GM18951 (cell line): ENCODE measurements around the gene SMIM22.

ENCODE experiments used
- POLR2A ChIP-seq: IDR thresholded peaks from 4 replicates; pipeline ENCODE4 v1.6.1; 2011; ENCODE audit warnings: mild to moderate bottlenecking; ENCODE audit not compliant: insufficient read length, insufficient read depth; ENCODE audit errors: extremely low read depth
- in situ Hi-C: fragments of 300-500 bp; cut with MboI; formaldehyde crosslinking; loops from one replicate; pipeline ENCODE4 v1.12.0; 2022; ENCODE audit warnings: low sequenced_read_pairs, mixed read lengths, inconsistent platforms; ENCODE audit not compliant: unreplicated experiment

SMIM22 gene

DNA sequence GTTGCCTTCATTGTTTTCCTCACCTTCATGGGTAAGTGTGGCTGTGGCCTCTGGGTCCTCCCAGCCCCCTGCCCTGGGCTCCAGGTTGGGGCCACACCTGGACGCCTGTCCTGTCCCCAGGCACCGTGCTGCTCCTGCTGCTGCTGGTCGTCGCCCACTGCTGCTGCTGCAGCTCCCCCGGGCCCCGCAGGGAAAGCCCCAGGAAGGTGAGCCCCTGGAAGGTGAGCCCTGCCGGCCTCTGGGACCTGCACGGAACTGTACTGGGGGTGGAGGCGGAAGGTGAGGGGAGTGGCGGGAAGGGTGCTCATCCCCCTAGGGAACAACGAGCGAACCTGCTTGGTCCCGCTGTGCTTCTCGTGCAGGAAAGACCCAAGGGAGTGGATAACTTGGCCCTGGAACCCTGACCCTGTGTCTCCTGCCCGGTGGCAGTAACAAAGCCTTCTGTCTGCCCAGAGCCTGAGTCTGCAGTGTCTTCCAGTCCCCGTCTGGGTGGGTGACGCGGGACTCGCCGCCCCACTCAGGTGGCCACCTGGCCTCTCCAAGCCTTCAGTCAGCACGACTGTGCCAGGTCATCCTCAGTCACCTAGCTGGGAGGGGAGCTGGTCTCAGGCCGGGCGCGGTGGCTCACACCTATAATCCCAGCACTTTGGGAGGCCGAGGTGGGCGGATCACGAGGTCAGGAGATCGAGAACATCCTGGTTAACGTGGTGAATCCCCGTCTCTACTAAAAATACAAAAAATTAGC lies 831 bp downstream of the SMIM22 start:
- TF ChIP-seq POLR2A = no peak
- in situ Hi-C loops = no loop called here

DNA sequence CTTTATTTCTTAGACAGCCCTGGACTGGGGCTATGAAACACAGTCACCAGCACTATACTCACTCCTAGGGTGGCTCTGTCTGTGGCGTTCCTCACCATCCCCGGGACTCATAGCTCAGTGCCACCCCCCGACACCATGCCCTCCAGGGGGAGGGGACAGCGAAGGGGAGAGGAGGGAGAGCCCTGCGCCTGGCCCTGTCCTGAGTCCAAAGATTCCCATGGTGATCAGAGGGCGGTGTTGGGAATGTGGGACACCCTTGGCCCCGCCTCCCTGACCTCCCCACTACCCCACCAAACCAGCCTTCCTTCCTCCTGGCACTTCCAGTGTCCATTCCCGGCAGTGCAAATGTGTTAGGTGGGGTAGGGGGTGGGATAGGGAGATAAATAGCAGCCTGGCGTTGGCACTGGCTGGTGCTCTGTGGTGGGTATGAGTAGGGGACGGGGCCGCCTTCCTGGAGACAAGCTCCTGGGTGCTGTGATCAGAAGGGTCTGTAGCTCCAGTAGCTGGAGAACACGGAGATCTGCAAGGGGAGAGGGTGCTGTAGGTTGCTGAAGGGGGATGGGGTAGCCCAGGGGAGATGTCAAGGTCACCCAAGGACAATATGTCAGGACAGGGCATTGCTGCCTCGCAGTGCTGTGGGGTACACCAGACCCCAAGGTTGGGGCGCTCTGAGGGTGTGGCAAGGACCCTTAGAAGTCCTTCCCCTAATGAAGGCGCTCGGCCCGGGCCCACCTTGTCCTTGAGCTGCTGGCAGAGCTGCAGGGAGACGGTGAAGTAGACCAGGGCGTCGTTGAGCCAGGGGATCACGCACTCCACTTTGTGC lies 2.0 kb downstream of the SMIM22 start:
- in situ Hi-C loops = no loop called here
- no peak for TF ChIP-seq POLR2A

DNA sequence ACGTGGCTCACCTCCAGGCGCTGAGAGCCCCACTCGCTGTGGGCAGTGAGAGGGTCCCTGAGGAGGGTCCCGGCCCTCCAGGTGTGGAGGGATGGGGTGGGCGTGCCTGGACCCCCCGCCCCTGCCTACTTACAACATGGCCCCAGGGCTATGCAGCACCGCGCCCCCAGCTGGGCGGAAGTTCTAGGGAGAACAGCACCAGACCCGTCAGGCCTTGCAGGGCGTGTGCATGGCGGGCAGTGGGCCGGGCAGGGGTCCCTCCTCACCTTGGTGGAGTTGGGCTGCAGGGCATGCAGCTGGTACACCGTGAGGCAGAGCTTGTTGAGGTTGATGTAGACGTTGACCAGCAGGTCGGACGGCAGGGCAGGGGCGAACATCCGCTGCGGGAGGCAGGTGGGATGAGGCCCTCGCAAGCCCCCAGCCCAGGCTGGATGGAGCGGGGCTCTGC lies 2.7 kb downstream of the SMIM22 start:
- in situ Hi-C loops = no loop called here
- no peak for TF ChIP-seq POLR2A

DNA sequence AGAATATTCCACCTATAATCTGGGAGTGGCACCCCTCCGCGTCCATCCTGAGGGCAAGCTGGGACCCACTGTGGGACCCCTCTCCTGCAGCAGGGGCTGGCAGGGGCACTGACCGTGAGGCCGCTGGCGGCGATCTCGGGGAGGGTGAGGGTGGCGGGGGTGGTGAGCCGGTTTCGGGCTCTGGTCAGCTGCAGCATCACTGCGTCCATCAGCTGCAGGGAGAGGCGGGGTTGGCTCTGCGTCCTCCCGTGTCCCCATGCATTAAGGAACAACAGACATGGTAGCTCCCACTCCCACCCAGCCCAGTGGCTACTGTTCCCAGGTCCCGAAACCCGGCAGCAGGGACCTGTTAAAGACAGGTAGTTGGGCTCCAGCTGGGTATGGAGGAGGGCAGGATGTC lies 3.3 kb downstream of the SMIM22 start:
- in situ Hi-C loops = no loop called here
- no peak for TF ChIP-seq POLR2A

DNA sequence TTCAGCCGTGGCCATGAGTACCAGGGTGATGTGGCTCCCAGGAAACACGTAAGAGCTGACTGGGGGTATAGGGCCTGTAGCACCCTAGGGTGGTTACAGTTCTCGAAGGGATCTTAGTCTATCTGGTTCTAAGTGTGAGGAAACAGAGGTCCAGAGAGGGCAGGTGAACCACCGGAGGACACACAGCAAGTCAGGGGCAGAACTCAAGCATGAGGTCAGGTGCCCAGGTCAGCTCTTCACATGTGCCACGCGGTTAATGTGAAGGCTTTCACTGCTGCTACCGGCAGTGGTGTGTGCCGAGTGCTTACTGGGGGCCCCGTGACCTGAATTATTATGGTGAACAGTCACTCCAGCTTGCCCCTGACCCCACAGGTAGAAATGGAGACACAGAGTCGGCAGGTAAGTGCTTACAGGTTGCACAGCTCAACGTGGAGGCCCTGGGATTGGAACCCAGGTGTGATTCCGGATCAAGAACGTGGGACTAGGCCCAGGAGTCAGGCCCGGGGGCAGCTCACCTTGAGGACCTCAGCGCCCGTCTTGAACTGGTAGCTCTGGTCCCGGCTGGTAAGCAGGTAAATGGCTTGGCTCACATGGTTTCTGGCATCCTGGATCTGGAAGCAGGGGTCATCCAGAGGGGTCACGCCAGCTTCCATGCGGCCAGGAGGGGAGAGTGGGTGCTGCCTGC lies 4.1 kb downstream of the SMIM22 start:
- in situ Hi-C loops = no loop called here
- no peak for TF ChIP-seq POLR2A

- peak; percentile 45 for TF ChIP-seq POLR2A
- in situ Hi-C loops = no loop called here
Measured at GRCh38 chr16:4800290-4801041, 5.3 kb downstream of the SMIM22 start.

- TF ChIP-seq POLR2A = no peak
- in situ Hi-C loops = no loop called here
Measured at GRCh38 chr16:4801051-4801961, 6.1 kb downstream of the SMIM22 start.

GRCh38 chr16:4801962-4802658 lies 6.9 kb downstream of the SMIM22 start, which contains the start of gene ROGDI:
ROGDI (minus strand) TSS chr16:4802633; CDS start chr16:4802571, 62 bp downstream.
- in situ Hi-C loops = no loop called here
- TF ChIP-seq POLR2A = peak; percentile 49

DNA sequence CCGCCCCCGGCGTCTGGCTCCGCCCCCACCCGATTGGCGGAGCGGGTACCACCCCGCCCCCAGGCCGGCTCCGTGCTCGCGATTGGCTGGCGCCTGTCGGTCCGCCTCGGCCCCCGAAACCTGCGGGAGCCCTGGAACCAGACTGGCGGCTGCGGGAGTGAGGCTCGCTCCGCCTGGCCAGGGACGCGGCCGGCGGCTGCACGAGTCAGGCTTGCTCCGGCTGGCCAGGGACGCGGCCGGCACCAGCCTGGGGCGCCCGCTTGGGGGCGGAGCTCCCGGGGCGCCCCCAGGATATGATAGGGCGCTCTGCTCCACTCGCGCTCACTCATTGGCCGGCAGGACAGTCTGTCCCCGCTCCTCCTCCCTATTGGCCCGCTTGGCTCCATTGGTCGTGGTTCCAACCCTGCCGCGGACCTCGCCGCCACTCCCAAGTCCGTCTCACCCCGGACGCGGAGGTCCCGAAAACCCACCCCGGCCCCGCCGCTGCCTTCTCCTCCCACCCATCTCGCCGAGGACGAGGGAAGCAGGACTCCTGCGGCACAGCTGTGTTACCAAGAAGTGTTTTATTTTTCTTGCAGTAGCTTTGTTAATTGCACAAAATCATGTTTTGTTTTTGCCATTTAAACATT lies 7.6 kb downstream of the SMIM22 start:
- in situ Hi-C loops = no loop called here
- TF ChIP-seq POLR2A = no peak

DNA sequence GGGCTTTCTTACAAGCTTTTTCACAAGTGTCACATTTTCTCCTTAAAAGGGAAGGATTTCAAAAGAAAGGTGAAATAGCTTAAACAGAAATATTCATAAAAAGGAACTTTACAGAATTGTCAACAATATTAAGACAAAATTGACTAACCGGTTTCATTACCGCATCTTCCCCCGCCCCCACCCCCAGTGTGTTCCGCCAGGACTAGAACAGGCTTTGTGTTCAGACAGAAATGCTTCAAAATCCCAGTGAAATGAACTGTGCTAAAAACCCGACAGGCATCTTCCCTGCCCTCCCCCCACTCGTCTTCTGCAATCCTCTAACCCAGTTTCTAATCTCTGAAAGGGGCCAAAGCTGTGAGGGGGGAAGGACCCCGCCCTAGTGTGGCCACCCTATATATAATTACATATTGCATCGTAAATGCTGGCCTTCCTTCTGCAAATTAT lies 8.3 kb downstream of the SMIM22 start:
- TF ChIP-seq POLR2A = no peak
- in situ Hi-C loops = no loop called here
